Fibroblast of skin of right quadriceps (primary cell): ENCODE data around the gene DCAF12L1.

Experiments used
- DNase-seq: peaks from one replicate; pipeline ENCODE4 v3.0.0-alpha.2; 2013

Gene DCAF12L1

GRCh38 chrX:126552313-126553022, at the start of gene DCAF12L1:
TSS of gene DCAF12L1 (minus strand) at chrX:126552814. CDS start at chrX:126552608, 206 bp downstream.
- DNase-seq: no peak

- DNase-seq: no peak
These were observed 28.3 kb upstream of the DCAF12L1 start for GRCh38 chrX:126580877-126581276.

GRCh38 chrX:126575911-126576310, 23.3 kb upstream of the DCAF12L1 start:
- no peak for DNase-seq

GRCh38 chrX:126557151-126557550, 4.5 kb upstream of the DCAF12L1 start:
- no peak for DNase-seq

GRCh38 chrX:126551725-126552312, 795 bp downstream of the DCAF12L1 start:
- DNase-seq: no peak

- no peak for DNase-seq
These were observed 1.3 kb downstream of the DCAF12L1 start for GRCh38 chrX:126551306-126551705.

GRCh38 chrX:126550816-126551215, 1.8 kb downstream of the DCAF12L1 start:
- DNase-seq: no peak

- DNase-seq: no peak
These were observed 42.7 kb downstream of the DCAF12L1 start for GRCh38 chrX:126509923-126510322.
